Measurements from ENCODE around the gene PPM1M.

PPM1M gene

DNA sequence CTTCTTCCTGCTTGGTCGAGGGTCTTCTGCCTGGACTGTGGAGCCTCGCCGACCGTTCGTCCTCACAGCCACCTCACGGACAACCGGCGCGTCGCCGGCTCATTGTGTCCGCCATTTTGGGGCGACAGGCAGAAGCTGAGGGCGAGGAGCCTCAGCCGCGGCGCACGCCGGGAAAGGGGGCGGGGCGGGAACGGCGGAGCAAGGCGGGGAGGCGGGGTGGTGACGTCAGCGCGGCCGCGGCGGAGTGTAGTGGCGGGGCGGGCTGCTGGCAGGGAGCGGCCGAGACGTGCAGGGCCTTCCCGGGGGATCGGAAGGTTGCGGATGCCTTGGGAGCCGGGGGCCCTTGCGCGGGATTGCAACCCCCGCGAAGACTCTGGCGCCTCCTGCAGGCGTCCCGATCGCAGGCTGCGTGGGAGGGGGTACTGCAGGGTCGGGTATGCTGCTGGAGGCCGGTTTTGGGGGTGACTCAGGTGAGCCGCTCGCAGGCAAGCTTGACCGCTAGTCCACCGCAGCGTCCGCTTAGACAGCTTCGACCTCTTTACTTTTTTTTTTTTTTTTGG lies 33.0 kb downstream of the PPM1M start, which contains the start of gene WDR82 (continued):
- TF ChIP-seq ZNF776 (tag by site-specific recombination; IDR thresholded peaks at IDR 0.05; ENCODE audit: borderline replicate concordance), result no peak
- TF ChIP-seq, protein P1, sequence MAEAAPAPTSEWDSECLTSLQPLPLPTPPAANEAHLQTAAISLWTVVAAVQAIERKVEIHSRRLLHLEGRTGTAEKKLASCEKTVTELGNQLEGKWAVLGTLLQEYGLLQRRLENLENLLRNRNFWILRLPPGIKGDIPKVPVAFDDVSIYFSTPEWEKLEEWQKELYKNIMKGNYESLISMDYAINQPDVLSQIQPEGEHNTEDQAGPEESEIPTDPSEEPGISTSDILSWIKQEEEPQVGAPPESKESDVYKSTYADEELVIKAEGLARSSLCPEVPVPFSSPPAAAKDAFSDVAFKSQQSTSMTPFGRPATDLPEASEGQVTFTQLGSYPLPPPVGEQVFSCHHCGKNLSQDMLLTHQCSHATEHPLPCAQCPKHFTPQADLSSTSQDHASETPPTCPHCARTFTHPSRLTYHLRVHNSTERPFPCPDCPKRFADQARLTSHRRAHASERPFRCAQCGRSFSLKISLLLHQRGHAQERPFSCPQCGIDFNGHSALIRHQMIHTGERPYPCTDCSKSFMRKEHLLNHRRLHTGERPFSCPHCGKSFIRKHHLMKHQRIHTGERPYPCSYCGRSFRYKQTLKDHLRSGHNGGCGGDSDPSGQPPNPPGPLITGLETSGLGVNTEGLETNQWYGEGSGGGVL (tag by site-specific recombination; IDR thresholded peaks at IDR 0.05), result peak; percentile 48; the same call in 1 of the 2 replicates
- no peak for TF ChIP-seq ZSCAN16 (tag by site-specific recombination; IDR thresholded peaks at IDR 0.05)
- no peak for TF ChIP-seq ZNF140 (tag by site-specific recombination; IDR thresholded peaks at IDR 0.05)
- peak; percentile 48; the same call in 1 of the 2 replicates for TF ChIP-seq ZEB2 (tag by site-specific recombination; IDR thresholded peaks at IDR 0.05)
- TF ChIP-seq, protein P2, sequence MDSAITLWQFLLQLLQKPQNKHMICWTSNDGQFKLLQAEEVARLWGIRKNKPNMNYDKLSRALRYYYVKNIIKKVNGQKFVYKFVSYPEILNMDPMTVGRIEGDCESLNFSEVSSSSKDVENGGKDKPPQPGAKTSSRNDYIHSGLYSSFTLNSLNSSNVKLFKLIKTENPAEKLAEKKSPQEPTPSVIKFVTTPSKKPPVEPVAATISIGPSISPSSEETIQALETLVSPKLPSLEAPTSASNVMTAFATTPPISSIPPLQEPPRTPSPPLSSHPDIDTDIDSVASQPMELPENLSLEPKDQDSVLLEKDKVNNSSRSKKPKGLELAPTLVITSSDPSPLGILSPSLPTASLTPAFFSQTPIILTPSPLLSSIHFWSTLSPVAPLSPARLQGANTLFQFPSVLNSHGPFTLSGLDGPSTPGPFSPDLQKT (IDR thresholded peaks at IDR 0.05; ENCODE audit: borderline replicate concordance, low read depth, low read length), result no peak
- TF ChIP-seq WT1 (tag by site-specific recombination; IDR thresholded peaks at IDR 0.05), result no peak
- TF ChIP-seq, protein P3, sequence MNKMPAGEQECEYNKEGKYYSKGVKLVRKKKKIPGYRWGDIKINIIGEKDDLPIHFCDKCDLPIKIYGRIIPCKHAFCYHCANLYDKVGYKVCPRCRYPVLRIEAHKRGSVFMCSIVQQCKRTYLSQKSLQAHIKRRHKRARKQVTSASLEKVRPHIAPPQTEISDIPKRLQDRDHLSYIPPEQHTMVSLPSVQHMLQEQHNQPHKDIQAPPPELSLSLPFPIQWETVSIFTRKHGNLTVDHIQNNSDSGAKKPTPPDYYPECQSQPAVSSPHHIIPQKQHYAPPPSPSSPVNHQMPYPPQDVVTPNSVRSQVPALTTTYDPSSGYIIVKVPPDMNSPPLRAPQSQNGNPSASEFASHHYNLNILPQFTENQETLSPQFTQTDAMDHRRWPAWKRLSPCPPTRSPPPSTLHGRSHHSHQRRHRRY (tag by site-specific recombination; IDR thresholded peaks at IDR 0.05), result no peak
- peak; percentile 79 for TF ChIP-seq ZBTB48 (tag by site-specific recombination; IDR thresholded peaks at IDR 0.05)
- TF ChIP-seq ZNF596 (tag by site-specific recombination; IDR thresholded peaks at IDR 0.05), result no peak
- TF ChIP-seq ZNF335 (tag by site-specific recombination; conservative IDR thresholded peaks at IDR 0.05), result peak; percentile 85
- peak; percentile 58; the same call in 1 of the 2 replicates for TF ChIP-seq ZNF2 (tag by site-specific recombination; IDR thresholded peaks at IDR 0.05)
- TF ChIP-seq ZNF843 (tag by site-specific recombination; IDR thresholded peaks at IDR 0.05), result no peak
- peak; percentile 66 for TF ChIP-seq KLF9 (tag by site-specific recombination; IDR thresholded peaks at IDR 0.05; ENCODE audit: low read depth)
- TF ChIP-seq ZNF157 (tag by site-specific recombination; IDR thresholded peaks at IDR 0.05), result no peak
- peak; percentile 32; the same call in 1 of the 2 replicates for TF ChIP-seq ZNF341 (tag by site-specific recombination; IDR thresholded peaks at IDR 0.05; ENCODE audit: low read depth)
- no peak for TF ChIP-seq ZNF585B (tag by site-specific recombination; IDR thresholded peaks at IDR 0.05)
- TF ChIP-seq GLIS1 (tag by site-specific recombination; IDR thresholded peaks at IDR 0.05), result peak; percentile 92
- TF ChIP-seq, protein P4, sequence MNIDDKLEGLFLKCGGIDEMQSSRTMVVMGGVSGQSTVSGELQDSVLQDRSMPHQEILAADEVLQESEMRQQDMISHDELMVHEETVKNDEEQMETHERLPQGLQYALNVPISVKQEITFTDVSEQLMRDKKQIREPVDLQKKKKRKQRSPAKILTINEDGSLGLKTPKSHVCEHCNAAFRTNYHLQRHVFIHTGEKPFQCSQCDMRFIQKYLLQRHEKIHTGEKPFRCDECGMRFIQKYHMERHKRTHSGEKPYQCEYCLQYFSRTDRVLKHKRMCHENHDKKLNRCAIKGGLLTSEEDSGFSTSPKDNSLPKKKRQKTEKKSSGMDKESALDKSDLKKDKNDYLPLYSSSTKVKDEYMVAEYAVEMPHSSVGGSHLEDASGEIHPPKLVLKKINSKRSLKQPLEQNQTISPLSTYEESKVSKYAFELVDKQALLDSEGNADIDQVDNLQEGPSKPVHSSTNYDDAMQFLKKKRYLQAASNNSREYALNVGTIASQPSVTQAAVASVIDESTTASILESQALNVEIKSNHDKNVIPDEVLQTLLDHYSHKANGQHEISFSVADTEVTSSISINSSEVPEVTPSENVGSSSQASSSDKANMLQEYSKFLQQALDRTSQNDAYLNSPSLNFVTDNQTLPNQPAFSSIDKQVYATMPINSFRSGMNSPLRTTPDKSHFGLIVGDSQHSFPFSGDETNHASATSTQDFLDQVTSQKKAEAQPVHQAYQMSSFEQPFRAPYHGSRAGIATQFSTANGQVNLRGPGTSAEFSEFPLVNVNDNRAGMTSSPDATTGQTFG (tag by site-specific recombination; IDR thresholded peaks at IDR 0.05; ENCODE audit: borderline replicate concordance), result no peak
- TF ChIP-seq ZNF629 (tag by site-specific recombination; IDR thresholded peaks at IDR 0.05), result peak; percentile 55; the same call in 1 of the 2 replicates
- TF ChIP-seq, protein P5, sequence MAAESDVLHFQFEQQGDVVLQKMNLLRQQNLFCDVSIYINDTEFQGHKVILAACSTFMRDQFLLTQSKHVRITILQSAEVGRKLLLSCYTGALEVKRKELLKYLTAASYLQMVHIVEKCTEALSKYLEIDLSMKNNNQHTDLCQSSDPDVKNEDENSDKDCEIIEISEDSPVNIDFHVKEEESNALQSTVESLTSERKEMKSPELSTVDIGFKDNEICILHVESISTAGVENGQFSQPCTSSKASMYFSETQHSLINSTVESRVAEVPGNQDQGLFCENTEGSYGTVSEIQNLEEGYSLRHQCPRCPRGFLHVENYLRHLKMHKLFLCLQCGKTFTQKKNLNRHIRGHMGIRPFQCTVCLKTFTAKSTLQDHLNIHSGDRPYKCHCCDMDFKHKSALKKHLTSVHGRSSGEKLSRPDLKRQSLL (tag by site-specific recombination; IDR thresholded peaks at IDR 0.05), result peak; percentile 46; the same call in 1 of the 2 replicates
- TF ChIP-seq GLIS2 (tag by site-specific recombination; IDR thresholded peaks at IDR 0.05), result peak; percentile 94
- TF ChIP-seq ZBTB20 (tag by site-specific recombination; IDR thresholded peaks at IDR 0.05), result peak; percentile 75
- peak; percentile 16; the same call in 1 of the 2 replicates for TF ChIP-seq ZSCAN30 (tag by site-specific recombination; IDR thresholded peaks at IDR 0.05)
- TF ChIP-seq, protein P6, sequence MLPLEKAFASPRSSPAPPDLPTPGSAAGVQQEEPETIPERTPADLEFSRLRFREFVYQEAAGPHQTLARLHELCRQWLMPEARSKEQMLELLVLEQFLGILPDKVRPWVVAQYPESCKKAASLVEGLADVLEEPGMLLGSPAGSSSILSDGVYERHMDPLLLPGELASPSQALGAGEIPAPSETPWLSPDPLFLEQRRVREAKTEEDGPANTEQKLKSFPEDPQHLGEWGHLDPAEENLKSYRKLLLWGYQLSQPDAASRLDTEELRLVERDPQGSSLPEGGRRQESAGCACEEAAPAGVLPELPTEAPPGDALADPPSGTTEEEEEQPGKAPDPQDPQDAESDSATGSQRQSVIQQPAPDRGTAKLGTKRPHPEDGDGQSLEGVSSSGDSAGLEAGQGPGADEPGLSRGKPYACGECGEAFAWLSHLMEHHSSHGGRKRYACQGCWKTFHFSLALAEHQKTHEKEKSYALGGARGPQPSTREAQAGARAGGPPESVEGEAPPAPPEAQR (tag by site-specific recombination; IDR thresholded peaks at IDR 0.05), result no peak
- TF ChIP-seq RBAK (tag by site-specific recombination; IDR thresholded peaks at IDR 0.05), result no peak
- no peak for TF ChIP-seq ZNF792 (tag by site-specific recombination; IDR thresholded peaks at IDR 0.05)
- TF ChIP-seq YY1 (tag by site-specific recombination; IDR thresholded peaks at IDR 0.05), result peak; percentile 58; the same call in 1 of the 2 replicates
- no peak for TF ChIP-seq GLI4 (tag by site-specific recombination; IDR thresholded peaks at IDR 0.05)
- no peak for TF ChIP-seq ZNF133 (tag by site-specific recombination; IDR thresholded peaks at IDR 0.05)
- TF ChIP-seq ZNF211 (tag by site-specific recombination; IDR thresholded peaks at IDR 0.05; ENCODE audit: low read depth), result no peak
- 0 out of 2 replicates have a peak, but pooled peaks have one; percentile 36 for TF ChIP-seq ZSCAN23 (tag by site-specific recombination; IDR thresholded peaks at IDR 0.05)
- no peak for TF ChIP-seq ZNF785 (tag by site-specific recombination; IDR thresholded peaks at IDR 0.05)

All from HEK293 (cell line).